ACC112 (cell line): ENCODE data around the gene FXYD1.
"Not testable (repeated sequence)": the region's sequence is repeated elsewhere in the genome, so short reads cannot be mapped to it uniquely, and the experiment has no call there.

Experiments used
- H2AFZ ChIP-seq: fragments of 200-600 bp; sonication (generic); one replicate; pipeline ENCODE4 v1.6.0; 2017; ENCODE audit warnings: antibody characterized with exemption, low read length; ENCODE audit not compliant: unreplicated experiment
- H3K27ac ChIP-seq: fragments of 200-600 bp; sonication (generic); 2 replicates; pipeline ENCODE4 v1.5.1; 2014; ENCODE audit warnings: low read depth, mild to moderate bottlenecking, antibody characterized with exemption, low read length, moderate library complexity
- H3K27me3 ChIP-seq: fragments of 200-600 bp; sonication (generic); 2 replicates; pipeline ENCODE4 v1.6.1; 2014; ENCODE audit warnings: mild to moderate bottlenecking, antibody characterized with exemption, low read length, moderate library complexity, mixed read lengths; ENCODE audit not compliant: insufficient read depth
- H3K36me3 ChIP-seq: fragments of 200-600 bp; sonication (generic); 2 replicates; pipeline ENCODE4 v1.6.1; 2016; ENCODE audit warnings: mild to moderate bottlenecking, antibody characterized with exemption, low read length, moderate library complexity, mixed read lengths; ENCODE audit not compliant: insufficient read depth
- H3K4me1 ChIP-seq: fragments of 200-600 bp; sonication (generic); one replicate; pipeline ENCODE4 v1.6.1; 2016; ENCODE audit warnings: low read length, mixed read lengths; ENCODE audit not compliant: insufficient read depth, unreplicated experiment, control insufficient read depth
- H3K4me3 ChIP-seq: fragments of 200-600 bp; sonication (generic); 2 replicates; pipeline ENCODE4 v1.5.1; 2014; ENCODE audit warnings: mild to moderate bottlenecking, low read depth, low read length
- H3K79me2 ChIP-seq: fragments of 200-600 bp; sonication (generic); one replicate; pipeline ENCODE4 v1.6.0; 2016; ENCODE audit warnings: low read length; ENCODE audit not compliant: control insufficient read depth, unreplicated experiment, insufficient read depth

FXYD1 gene

GRCh38 chr19:35125749-35126623 lies 12.6 kb upstream of the FXYD1 start:
- H3K4me1 ChIP-seq = peaks cover 27% of the 10 kb centered on the region
- no peak overlapping the region for H3K27ac ChIP-seq
- no peak overlapping the region for H3K4me3 ChIP-seq
- no peaks in the 10 kb centered on the region for H3K27me3 ChIP-seq
- no peaks in the 10 kb centered on the region for H3K79me2 ChIP-seq
- no peak overlapping the region for H2AFZ ChIP-seq
- H3K36me3 ChIP-seq = no peaks in the 10 kb centered on the region

GRCh38 chr19:35126624-35126959 lies 12.0 kb upstream of the FXYD1 start:
- H3K4me1 ChIP-seq = peaks cover 21% of the 10 kb centered on the region
- no peak overlapping the region for H3K4me3 ChIP-seq
- no peak overlapping the region for H2AFZ ChIP-seq
- H3K27ac ChIP-seq = no peak overlapping the region
- H3K27me3 ChIP-seq = no peaks in the 10 kb centered on the region
- no peaks in the 10 kb centered on the region for H3K36me3 ChIP-seq
- no peaks in the 10 kb centered on the region for H3K79me2 ChIP-seq

GRCh38 chr19:35127871-35128270 lies 10.8 kb upstream of the FXYD1 start:
- Histone ChIP-seq H3K4me1 (peaks cover 15% of the 10 kb centered on the region), H3K27ac (no peak overlapping the region)

GRCh38 chr19:35128398-35129057 lies 10.1 kb upstream of the FXYD1 start:
- H2AFZ ChIP-seq = no peak overlapping the region
- no peaks in the 10 kb centered on the region for H3K36me3 ChIP-seq
- peaks cover 9% of the 10 kb centered on the region for H3K4me1 ChIP-seq
- H3K4me3 ChIP-seq = no peak overlapping the region
- H3K79me2 ChIP-seq = no peaks in the 10 kb centered on the region
- H3K27me3 ChIP-seq = no peaks in the 10 kb centered on the region
- H3K27ac ChIP-seq = no peak overlapping the region

More at GRCh38 chr19:35127871-35128270, 10.8 kb upstream of the FXYD1 start:
- no peaks in the 10 kb centered on the region for H3K79me2 ChIP-seq
- no peak overlapping the region for H2AFZ ChIP-seq
- no peaks in the 10 kb centered on the region for H3K27me3 ChIP-seq
- no peak overlapping the region for H3K4me3 ChIP-seq
- no peaks in the 10 kb centered on the region for H3K36me3 ChIP-seq

GRCh38 chr19:35129724-35130274 lies 8.8 kb upstream of the FXYD1 start:
- H3K36me3 ChIP-seq, H3K4me1 ChIP-seq, H2AFZ ChIP-seq, H3K27me3 ChIP-seq, H3K79me2 ChIP-seq, H3K4me3 ChIP-seq, H3K27ac ChIP-seq: not testable (repeated sequence)

GRCh38 chr19:35130761-35131720 lies 7.6 kb upstream of the FXYD1 start:
- Histone ChIP-seq H2AFZ (no peak overlapping the region), H3K79me2 (no peaks in the 10 kb centered on the region), H3K27ac (no peak overlapping the region), H3K36me3 (no peaks in the 10 kb centered on the region), H3K4me3 (no peak overlapping the region), H3K4me1 (no peaks in the 10 kb centered on the region), H3K27me3 (no peaks in the 10 kb centered on the region)

GRCh38 chr19:35132254-35132653 lies 6.4 kb upstream of the FXYD1 start:
- no peaks in the 10 kb centered on the region for H3K27me3 ChIP-seq
- H3K4me3 ChIP-seq = no peak overlapping the region
- H3K79me2 ChIP-seq = no peaks in the 10 kb centered on the region
- no peaks in the 10 kb centered on the region for H3K36me3 ChIP-seq
- no peak overlapping the region for H2AFZ ChIP-seq
- H3K27ac ChIP-seq = no peak overlapping the region
- no peaks in the 10 kb centered on the region for H3K4me1 ChIP-seq

GRCh38 chr19:35133826-35134225 lies 4.8 kb upstream of the FXYD1 start:
- Histone ChIP-seq H3K79me2 (no peaks in the 10 kb centered on the region), H3K27me3 (no peaks in the 10 kb centered on the region), H3K27ac (no peak overlapping the region), H2AFZ (no peak overlapping the region), H3K4me1 (no peaks in the 10 kb centered on the region), H3K4me3 (no peak overlapping the region), H3K36me3 (no peaks in the 10 kb centered on the region)

GRCh38 chr19:35134601-35135242 lies 3.9 kb upstream of the FXYD1 start, which contains the start of gene LGI4:
Gene LGI4, minus strand, starts transcription at chr19:35135059. Its CDS starts 379 bp downstream, at chr19:35134680.
- no peak within 1 kb of the TSS for H3K4me3 ChIP-seq
- no peaks in the 10 kb centered on the region for H3K4me1 ChIP-seq
- no peak within 1 kb of the TSS for H3K27ac ChIP-seq
- H3K27me3 ChIP-seq = no peaks in the 10 kb centered on the region
- H3K79me2 ChIP-seq = no peaks in the 10 kb centered on the region
- H3K36me3 ChIP-seq = no peaks in the 10 kb centered on the region
- H2AFZ ChIP-seq = no peak within 1 kb of the TSS
